Upper lobe of left lung (tissue), 4 donors: ENCODE measurements around the gene C1orf159.
A peak's percentile ranks its signal among the peaks of the same experiment; 100 is the strongest.

Source experiments
- CTCF ChIP-seq, 6 experiments: fragments of 450-650 bp in 4 of 6; fragments of 200-600 bp in 2 of 6; sonication (generic) in 2 of 6; IDR thresholded peaks; one replicate each; pipeline ENCODE4 v1.5.1; 2016 to 2019; ENCODE audit warnings: antibody characterized with exemption in 6 of 6
- POLR2A ChIP-seq, 4 donors: fragments of 450-650 bp; IDR thresholded peaks; one replicate each; pipeline ENCODE4 v1.5.1; 2016 to 2017; ENCODE audit warnings: antibody characterized with exemption in 4 of 4, mild to moderate bottlenecking in 2 of 4
- POLR2AphosphoS5 ChIP-seq, 2 donors: sonication (generic); formaldehyde crosslinking; IDR thresholded peaks; one replicate each; pipeline ENCODE4 v1.5.1; 2017; ENCODE audit warnings: antibody characterized with exemption in 2 of 2

- peak in 4 of 6 experiments; percentile 9 to 26 (median 20) for TF ChIP-seq CTCF (IDR thresholded peaks at IDR 0.05)
- peak in 1 of 4 donors; percentile 31 for TF ChIP-seq POLR2A (IDR thresholded peaks at IDR 0.05)
- TF ChIP-seq POLR2AphosphoS5 (IDR thresholded peaks at IDR 0.05): peak; percentile 23 to 59
These were observed at the start of gene C1orf159 for GRCh38 chr1:1115786-1116700.
